GM21390 (cell line): ENCODE measurements around the gene AGBL4.

Experiments used
- ATAC-seq: cut with Tn5 transposase; IDR thresholded peaks from one replicate; pipeline ENCODE4 v1.9.1; 2021; ENCODE audit not compliant: unreplicated experiment

Gene AGBL4

DNA sequence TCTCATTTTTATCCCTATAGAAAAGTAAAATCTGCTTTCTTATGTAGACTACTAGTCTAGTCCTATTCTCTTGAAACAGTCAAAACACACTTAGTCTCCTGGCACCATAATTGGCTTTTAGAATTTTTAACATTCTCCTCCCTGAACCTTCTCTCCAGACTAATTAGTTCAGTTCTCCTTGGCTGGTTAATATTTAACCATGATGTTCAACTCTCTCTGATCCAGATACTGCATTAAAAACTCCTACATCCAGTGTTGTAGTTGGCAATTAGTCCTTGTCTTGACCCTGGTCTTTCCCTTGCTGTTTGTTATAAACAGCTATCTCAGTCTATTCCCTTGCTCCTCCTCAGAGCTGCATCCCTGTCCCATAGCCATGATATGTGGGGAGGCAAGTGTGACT lies 824.2 kb downstream of the AGBL4 start:
- no peak for ATAC-seq

DNA sequence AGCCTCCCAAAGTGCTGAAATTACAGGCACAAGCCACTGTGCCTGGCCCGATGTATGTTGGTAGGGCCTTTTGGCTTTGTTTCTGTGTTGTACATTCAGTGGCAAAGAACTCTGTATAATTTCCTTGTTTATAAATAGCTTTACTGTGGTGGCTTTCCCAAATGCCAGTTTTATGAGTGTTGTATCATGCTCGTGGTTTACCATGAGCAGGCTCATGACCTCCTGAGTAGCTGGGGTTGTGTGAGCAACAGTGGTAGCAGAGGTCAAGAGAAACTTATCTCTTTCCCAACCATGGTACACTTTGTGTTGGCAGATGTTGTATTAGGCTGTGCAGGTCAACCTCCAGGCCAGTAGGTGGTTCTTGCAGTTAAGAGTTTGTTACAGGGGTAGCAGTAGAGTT lies 826.7 kb downstream of the AGBL4 start:
- no peak for ATAC-seq

- ATAC-seq: no peak
Measured at GRCh38 chr1:49190138-49190537, 833.6 kb downstream of the AGBL4 start.

DNA sequence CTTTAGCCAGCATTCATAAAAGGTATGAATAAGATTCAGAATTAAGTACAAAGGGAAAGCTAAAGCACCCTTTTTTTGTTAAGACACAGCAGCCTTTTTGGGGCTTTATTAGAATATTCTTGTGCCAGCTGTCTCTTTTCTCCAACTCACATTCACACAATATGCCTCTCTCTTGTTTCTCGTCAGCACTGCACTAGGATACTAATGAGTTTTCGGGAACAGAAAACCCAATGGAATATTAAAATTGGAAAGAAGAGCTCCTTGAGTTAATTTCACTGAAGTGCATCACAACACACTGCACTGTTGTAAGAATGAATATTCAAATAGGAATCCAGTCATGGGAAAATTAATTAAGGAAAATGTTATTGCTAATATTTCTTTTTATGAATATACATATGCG lies 836.7 kb downstream of the AGBL4 start:
- ATAC-seq: no peak

DNA sequence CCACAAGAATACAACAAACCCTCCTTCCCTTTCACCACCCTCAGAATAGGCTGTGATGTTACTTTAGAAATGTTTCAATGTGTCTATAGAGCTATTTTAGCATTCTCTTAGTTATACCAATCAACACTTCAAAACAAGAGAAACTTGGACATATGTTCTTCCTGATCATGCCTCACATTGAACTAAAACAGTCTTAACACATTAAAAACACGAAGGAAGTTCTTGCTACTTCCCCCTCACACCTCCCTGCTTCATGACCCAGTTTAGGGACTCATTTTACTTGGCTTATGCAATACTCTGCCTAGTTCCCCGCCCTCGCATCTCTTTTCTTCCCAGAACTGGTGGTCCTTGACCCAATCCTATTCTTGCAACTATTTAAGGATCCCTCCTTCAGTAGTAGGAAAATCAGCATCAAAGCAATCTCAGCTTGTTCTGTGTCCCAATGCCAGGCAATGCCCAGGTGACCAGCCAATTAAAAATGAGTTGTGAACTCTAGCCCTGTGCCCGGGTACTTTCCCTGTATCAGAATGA lies 838.2 kb downstream of the AGBL4 start:
- ATAC-seq: no peak

- no peak for ATAC-seq
Measured at GRCh38 chr1:49183489-49183888, 840.3 kb downstream of the AGBL4 start.

DNA sequence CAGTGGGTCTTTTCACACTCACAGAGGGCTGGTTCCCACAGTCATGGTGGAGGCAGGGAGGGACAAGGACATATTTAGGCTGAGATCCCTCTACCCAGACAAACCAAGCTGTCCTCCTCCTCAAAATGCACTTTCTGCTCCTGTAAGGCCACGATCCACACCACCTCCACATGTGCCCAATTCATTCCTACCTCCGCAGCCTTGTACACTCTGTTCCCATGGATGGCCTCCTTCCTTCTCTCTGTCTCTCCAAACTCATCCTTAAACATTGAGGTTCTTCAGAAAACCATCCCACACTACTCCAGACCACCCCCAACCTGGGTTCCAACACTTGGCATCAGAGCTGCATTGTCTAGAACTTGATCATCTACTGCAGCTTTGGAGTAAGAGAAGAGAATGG lies 842.7 kb downstream of the AGBL4 start:
- ATAC-seq: no peak

DNA sequence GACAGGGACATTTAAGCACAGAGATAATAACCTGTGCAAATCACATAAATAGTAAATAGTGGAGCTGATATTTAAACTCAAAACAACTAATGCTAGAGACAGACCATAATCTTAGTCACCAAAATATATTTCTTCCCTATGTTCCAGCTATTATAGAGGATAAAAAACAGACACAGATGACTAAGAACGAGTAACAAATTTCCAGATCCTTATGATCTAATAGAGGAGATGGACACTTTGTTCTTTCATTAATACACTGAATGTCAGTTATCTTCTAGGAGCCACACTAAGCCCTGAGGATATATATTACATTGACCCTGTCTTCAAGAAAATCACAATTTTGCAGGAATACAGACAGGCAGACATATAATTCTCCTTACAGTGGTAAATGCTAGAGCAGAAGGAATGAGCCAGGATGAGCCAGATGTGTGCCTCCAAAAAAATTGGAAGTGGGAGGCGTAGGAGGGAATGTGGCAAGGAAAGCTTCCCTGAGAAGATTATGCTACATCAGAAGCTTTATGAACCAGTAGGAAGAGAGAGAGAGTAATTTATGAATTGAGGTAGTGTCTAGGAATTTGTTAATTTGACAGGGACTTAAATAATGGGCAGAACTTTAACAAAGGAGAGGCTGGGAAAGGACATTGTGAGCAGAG lies 851.7 kb downstream of the AGBL4 start:
- no peak for ATAC-seq

GRCh38 chr1:49166031-49166430 lies 857.7 kb downstream of the AGBL4 start:
- ATAC-seq: no peak

- ATAC-seq: no peak
Measured at GRCh38 chr1:49163031-49163430, 860.7 kb downstream of the AGBL4 start.

DNA sequence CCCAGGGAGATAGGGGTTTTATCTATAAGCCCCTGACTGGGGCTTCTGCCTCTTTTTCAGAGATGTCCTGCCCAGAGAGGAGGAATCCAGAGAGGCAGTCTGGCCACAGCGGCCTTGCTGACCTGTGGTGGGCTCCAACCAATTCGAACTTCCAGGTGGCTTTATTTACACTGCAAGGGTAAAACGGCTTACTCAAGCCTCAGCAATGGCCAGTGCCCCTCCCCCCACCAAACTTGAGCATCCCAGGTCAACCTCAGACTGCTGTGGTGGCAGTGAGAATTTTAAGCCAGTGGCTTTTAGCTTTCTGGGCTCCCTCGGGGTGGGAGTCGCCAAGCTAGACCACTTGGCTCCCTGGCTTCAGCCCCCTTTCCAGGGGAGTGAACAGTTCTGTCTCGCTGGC lies 863.1 kb downstream of the AGBL4 start:
- ATAC-seq: no peak

GRCh38 chr1:49136738-49137251 lies 887.0 kb downstream of the AGBL4 start:
- ATAC-seq: no peak

- no peak for ATAC-seq
Measured at GRCh38 chr1:49125746-49126145, 898.0 kb downstream of the AGBL4 start.

- no peak for ATAC-seq
Measured at GRCh38 chr1:49111931-49112330, 911.8 kb downstream of the AGBL4 start.

GRCh38 chr1:49106445-49106844 lies 917.3 kb downstream of the AGBL4 start:
- no peak for ATAC-seq

GRCh38 chr1:49104575-49104974 lies 919.2 kb downstream of the AGBL4 start:
- no peak for ATAC-seq

DNA sequence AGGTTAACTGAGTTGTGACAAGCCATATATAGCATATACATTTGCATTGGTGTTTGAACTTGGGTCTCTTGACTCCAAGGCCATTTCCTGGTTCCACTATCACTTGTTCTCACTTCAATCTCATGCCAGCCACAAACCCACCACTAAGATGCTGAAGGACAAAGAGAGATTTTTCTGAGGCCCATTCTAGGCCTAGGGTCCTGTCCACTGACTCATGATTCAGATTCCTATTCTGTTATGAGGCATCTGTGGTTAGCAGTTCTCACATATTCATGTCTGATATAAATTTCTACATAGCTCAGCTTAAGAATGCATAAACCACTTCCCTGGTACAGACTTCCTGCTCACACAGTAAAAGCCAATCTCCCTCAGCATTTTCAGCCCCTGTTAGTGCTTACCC lies 921.0 kb downstream of the AGBL4 start:
- ATAC-seq: no peak

- no peak for ATAC-seq
Measured at GRCh38 chr1:49098866-49099265, 924.9 kb downstream of the AGBL4 start.

DNA sequence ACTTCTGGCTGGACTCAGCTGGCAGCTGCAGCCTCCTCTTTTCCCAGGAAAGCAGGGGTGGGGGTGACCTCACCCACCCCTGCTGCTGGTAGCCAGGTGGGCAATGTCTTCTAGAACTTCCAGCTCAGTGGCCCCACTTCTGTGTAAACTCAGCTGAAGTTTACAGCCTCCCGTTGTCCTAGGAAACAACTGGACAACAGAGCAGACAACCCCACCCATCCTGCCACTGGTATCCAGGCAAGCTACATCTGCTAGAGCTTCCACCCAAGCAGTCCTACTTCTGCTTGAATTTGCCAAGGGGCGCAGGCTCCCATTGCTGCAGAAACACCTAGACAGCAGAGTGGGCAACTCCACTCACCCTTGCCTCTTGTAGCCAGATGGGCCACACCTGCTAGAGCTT lies 937.4 kb downstream of the AGBL4 start:
- ATAC-seq: no peak

DNA sequence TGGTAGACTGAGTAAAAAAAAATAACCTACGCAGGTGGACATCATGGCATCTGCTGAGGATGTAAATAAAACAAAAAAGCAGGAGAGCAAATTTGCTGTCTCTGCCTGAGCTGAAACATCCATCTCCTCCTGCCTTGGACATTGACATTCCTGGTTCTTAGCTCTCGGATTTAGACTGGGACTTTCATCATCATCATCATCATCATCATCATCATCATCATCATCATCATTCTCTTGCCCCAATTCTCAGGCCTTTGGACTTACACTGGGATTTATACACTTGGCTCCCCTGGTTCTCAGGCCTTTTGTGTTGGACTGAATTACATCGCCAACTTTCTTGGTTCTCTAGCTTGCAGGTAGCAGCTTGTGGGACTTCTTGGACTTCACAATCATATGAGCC lies 938.7 kb downstream of the AGBL4 start:
- ATAC-seq: no peak

DNA sequence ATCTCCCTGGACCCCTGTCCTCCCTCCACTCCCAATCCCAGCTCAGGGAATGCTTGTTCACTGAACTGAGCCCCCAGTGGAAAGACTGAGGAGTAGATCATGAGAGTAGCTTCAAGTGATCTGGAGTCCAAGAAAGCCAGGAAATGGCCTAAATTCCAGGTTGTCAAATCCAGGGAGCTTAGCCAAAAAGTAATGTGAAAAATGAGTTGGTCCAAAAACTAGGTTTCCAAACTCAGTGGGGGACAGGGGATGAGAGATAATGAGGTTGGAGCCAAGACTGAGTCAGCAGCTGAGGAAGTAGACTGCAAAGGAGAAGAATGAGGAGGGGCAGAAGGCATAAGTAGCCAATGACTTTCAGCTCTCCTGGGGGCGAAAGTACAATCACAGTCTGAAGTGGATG lies 963.0 kb downstream of the AGBL4 start:
- no peak for ATAC-seq

DNA sequence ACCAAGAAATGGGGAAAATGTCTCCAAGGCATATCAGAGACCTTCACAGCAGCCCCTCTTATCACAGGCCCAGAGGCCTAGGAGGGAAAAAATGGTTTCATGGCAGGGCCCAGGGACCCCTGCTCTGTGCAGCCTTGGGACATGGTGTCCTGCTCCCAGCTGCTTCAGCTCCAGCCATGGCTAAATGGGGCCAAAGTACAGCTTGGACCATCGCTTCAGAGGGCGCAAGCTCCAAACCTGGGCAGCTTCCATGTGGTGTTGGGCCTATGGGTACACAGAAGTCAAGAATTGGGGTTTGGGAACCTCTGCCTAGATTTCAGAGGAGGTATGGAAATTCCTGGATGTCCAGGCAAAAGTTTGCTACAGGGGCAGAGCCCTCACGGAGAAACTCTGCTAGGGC lies 964.7 kb downstream of the AGBL4 start:
- no peak for ATAC-seq

DNA sequence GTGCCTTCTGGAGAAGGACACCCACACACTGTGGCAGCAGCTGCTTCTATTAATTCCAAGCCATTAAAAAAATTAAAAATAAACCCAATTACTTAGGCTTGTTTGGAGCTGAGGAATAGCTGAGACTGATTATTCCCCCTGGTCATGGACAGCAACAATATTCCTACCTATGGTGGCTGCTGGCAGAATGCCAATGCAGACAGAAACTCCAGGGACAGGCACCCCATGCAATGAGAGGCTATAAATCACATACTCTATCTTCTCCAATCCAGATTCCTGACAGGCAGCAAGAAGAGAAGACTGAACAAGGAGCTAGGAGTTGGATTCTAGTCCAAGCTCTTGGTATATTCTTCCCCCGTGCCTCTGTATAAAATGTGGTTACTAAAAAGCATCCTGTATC lies 971.7 kb downstream of the AGBL4 start:
- ATAC-seq: no peak
